Ovary (tissue), 9 donors: ENCODE data around the gene ATG4A. TPM values are rescaled to one million over a fixed set of nuclear protein-coding genes. Genes with fewer than 3 reads are reported as not detected.

Source experiments
- DNase-seq, 5 donors: peaks; one replicate each; pipeline ENCODE4 v3.0.0-alpha.2; 2019 to 2020
- H3K27ac ChIP-seq, 2 donors: fragments of 200-600 bp; one replicate each; pipeline versions ENCODE4 v1.5.1 to v1.8.0; 2019 to 2022
- H3K27me3 ChIP-seq: fragments of 200-600 bp; one replicate; pipeline ENCODE4 v1.8.0; 2022
- H3K36me3 ChIP-seq: fragments of 200-600 bp; sonication (generic); one replicate; pipeline ENCODE4 v1.5.1; 2019
- H3K4me1 ChIP-seq: one replicate; pipeline ENCODE4 v1.8.1; 2013; ENCODE audit warnings: mild to moderate bottlenecking, moderate library complexity; ENCODE audit not compliant: insufficient read depth
- H3K4me3 ChIP-seq: fragments of 200-600 bp; sonication (generic); one replicate; pipeline ENCODE4 v1.5.1; 2017
- H3K9me3 ChIP-seq, 2 donors: fragments of 200-600 bp in 1 of 2; sonication (generic) in 1 of 2; one replicate each; pipeline versions ENCODE4 v1.5.1 to v1.8.1; 2013 to 2019; ENCODE audit warnings: mild to moderate bottlenecking in 1 of 2, moderate library complexity in 1 of 2
- CTCF ChIP-seq, 3 donors: fragments of 450-650 bp in 2 of 3; fragments of 200-600 bp in 1 of 3; IDR thresholded peaks; one replicate each; pipeline versions ENCODE4 v1.5.1 to v1.8.0; 2016 to 2022; ENCODE audit warnings: antibody characterized with exemption in 3 of 3, mild to moderate bottlenecking in 1 of 3
- EP300 ChIP-seq: sonication (generic); formaldehyde crosslinking; IDR thresholded peaks from one replicate; pipeline ENCODE4 v1.6.1; 2017; ENCODE audit warnings: antibody characterized with exemption
- POLR2A ChIP-seq: fragments of 450-650 bp; IDR thresholded peaks from one replicate; pipeline ENCODE4 v1.6.1; 2017; ENCODE audit warnings: antibody characterized with exemption, mild to moderate bottlenecking, moderate library complexity
- WGBS, 3 donors: extraction: QIAGEN DNeasy Blood & Tissue Kit in 1 of 3; methylation state at CpG; one replicate each; pipeline versions ENCODE4 v1.1.5 to v1.1.7; 2013 to 2017; 5-methylcytosine and 5-hydroxymethylcytosine counted together
- intact Hi-C, 4 donors: fragments of 100-400 bp; cut with DNase I; formaldehyde crosslinking; loops; one replicate each; pipeline versions ENCODE4 v1.11.0 to v1.15.1; 2022 to 2023
- polyA plus RNA-seq, 2 donors: library from polyadenylated mRNA; stranded (reverse); fragments of 200-250 nt in 1 of 2; fragments of 350-450 nt in 1 of 2; fragmentation: Illumina TruSeq in 1 of 2; extraction: RNeasy Lipid Tissue Mini Kit (QIAGEN cat#74804) in 1 of 2; gene quantifications; one replicate each; pipeline ENCODE4 v1.2.3, GENCODE V29; 2013 to 2014
- total RNA-seq, 7 donors: library from RNA; depleted of rRNA in 2 of 7; stranded (reverse); fragments of >200 nt in 2 of 7; fragmentation: NEBNext Ultra II Directional in 3 of 7; extraction: Animal tissue kit (Norgen Biotek cat#: 25700) in 3 of 7; gene quantifications; one replicate each; pipeline versions ENCODE4 v1.1.0 to v1.2.4, GENCODE V29; 2016 to 2023
- donor health status: DM: no; HTN: no; CAD: no; lungs with moderate emphysema.
- donor health status: DM: no; HTN: no; CAD: no.
- donor health status: Bipolar disorder and iron deficiency.
- donor health status: DM: yes; HTN: yes; CAD: no.
- donor health status: DM: no; HTN: no; CAD: no.
- donor health status: DM: yes; HTN: yes; CAD: no.

The ATG4A gene
- total and polyA plus RNA-seq, 9 donors, result 3.7 to 13.5 (median 5.2) TPM

- TF ChIP-seq CTCF (IDR thresholded peaks at IDR 0.05) (no peak), POLR2A (no peak), EP300 (no peak)
These were observed 36.0 kb upstream of the ATG4A start for GRCh38 chrX:108055546-108055945.

GRCh38 chrX:108059801-108060200, 31.8 kb upstream of the ATG4A start:
- H3K36me3 ChIP-seq, result no peaks in the 10 kb centered on the region
- intact Hi-C loops, result loop anchor here in 1 of 4 donors (1.0 kb wide), 1 partner anchor 34 kb away; no protein-coding TSS in a partner anchor
- TF ChIP-seq EP300, result no peak
- TF ChIP-seq POLR2A, result no peak
- no peaks in the 10 kb centered on the region for H3K27me3 ChIP-seq
- 67 to 88% (median 83%) methylated on average over 1 of the region's 1 CpG for WGBS, 3 donors
- H3K9me3 ChIP-seq, result no peaks in the 10 kb centered on the region
- no peak for DNase-seq
- H3K4me3 ChIP-seq, result no peak overlapping the region
- no peak overlapping the region for H3K27ac ChIP-seq
- H3K4me1 ChIP-seq, result no peaks in the 10 kb centered on the region

More at GRCh38 chrX:108055546-108055945, 36.0 kb upstream of the ATG4A start:
- no peak for DNase-seq
- Histone ChIP-seq H3K27me3 (no peaks in the 10 kb centered on the region), H3K4me1 (no peaks in the 10 kb centered on the region), H3K4me3 (no peak overlapping the region), H3K27ac (no peak overlapping the region), H3K9me3 (no peaks in the 10 kb centered on the region), H3K36me3 (no peaks in the 10 kb centered on the region)
- intact Hi-C loops, result no loop called here

GRCh38 chrX:108064001-108064400, 27.6 kb upstream of the ATG4A start:
- no peak for DNase-seq
- no peaks in the 10 kb centered on the region for H3K36me3 ChIP-seq
- no peak for TF ChIP-seq CTCF (IDR thresholded peaks at IDR 0.05)
- no peak for TF ChIP-seq EP300
- no peak for TF ChIP-seq POLR2A
- H3K4me3 ChIP-seq, result no peak overlapping the region
- intact Hi-C loops, result no loop called here
- no peaks in the 10 kb centered on the region for H3K4me1 ChIP-seq
- WGBS, 3 donors, result 62 to 80% (median 65%) methylated on average over 1 of the region's 1 CpG
- no peaks in the 10 kb centered on the region for H3K9me3 ChIP-seq
- H3K27me3 ChIP-seq, result no peaks in the 10 kb centered on the region
- no peak overlapping the region for H3K27ac ChIP-seq

- no peak for DNase-seq
- Histone ChIP-seq H3K36me3 (no peaks in the 10 kb centered on the region), H3K27me3 (no peaks in the 10 kb centered on the region), H3K27ac (no peak overlapping the region), H3K9me3 (no peaks in the 10 kb centered on the region), H3K4me1 (no peaks in the 10 kb centered on the region), H3K4me3 (no peak overlapping the region)
- TF ChIP-seq POLR2A (no peak), EP300 (no peak), CTCF (IDR thresholded peaks at IDR 0.05) (no peak)
- 59 to 75% (median 68%) methylated on average over 2 of the region's 2 CpGs for WGBS, 3 donors
- intact Hi-C loops, result no loop called here
These were observed 27.0 kb upstream of the ATG4A start for GRCh38 chrX:108064613-108065012.

- H3K27me3 ChIP-seq, result no peaks in the 10 kb centered on the region
- intact Hi-C loops, result no loop called here
- no peak for DNase-seq
- no peak overlapping the region for H3K4me3 ChIP-seq
- no peaks in the 10 kb centered on the region for H3K4me1 ChIP-seq
- no peaks in the 10 kb centered on the region for H3K9me3 ChIP-seq
- H3K36me3 ChIP-seq, result no peaks in the 10 kb centered on the region
- TF ChIP-seq CTCF (IDR thresholded peaks at IDR 0.05) (no peak), POLR2A (no peak), EP300 (no peak)
- 49 to 60% (median 54%) methylated on average over 1 of the region's 1 CpG for WGBS, 3 donors
- no peak overlapping the region for H3K27ac ChIP-seq
These were observed 23.5 kb upstream of the ATG4A start for GRCh38 chrX:108068121-108068520.
